GM10847 (cell line): ENCODE results near the gene AKAP17A.

Experiments used
- POLR2A ChIP-seq: IDR thresholded peaks from 2 replicates; pipeline ENCODE4 v1.6.1; 2011; ENCODE audit not compliant: insufficient read length; ENCODE audit errors: extremely low read depth

AKAP17A gene

GRCh38 chrX:1618689-1619088 lies 27.3 kb downstream of the AKAP17A start:
- no peak for TF ChIP-seq POLR2A

GRCh38 chrX:1623691-1624090 lies 32.3 kb downstream of the AKAP17A start:
- TF ChIP-seq POLR2A: no peak

GRCh38 chrX:1629244-1629643 lies 37.8 kb downstream of the AKAP17A start:
- no peak for TF ChIP-seq POLR2A

DNA sequence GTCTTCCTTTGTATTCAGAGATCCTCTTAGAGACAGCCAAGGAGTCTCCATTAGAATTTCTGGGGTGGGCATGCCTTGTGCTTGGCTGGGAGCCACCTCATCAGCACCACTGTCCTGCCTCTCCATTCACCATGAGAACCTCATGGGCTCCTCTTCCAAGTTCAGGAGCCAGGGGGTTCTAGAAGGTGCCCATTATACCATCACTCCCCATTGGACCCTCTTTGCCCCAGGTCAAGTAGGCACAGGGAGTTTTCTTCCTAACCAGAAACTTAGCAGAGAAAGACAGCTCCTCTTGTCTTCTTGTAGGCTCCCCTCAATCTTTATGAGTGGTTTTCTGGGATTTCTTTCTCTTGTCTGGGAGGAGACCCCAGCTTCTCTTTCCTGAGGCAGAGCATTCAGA lies 54.6 kb downstream of the AKAP17A start:
- no peak for TF ChIP-seq POLR2A

DNA sequence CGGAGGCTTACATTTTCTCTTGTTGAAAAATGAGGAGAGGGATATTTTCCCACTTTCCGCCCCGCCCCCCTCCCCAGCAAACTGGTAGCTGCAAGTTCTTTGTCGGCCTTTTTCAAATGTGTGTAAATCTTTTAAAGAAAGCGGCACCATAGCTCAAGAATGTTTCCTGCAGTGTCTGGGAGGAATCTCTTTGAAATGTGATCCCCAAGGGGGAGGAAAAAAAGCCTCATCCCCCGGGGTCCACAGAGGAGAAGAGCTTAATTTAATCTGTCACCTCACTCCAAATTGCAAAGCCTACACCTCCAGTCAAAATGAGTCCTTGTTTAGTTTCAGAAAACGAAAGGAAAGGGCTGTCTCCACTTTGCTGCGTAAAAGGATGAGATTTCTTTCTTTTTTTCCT lies 58.2 kb downstream of the AKAP17A start:
- no peak for TF ChIP-seq POLR2A
